ENCODE measurements around the gene TNFSF4. TPM values are rescaled to one million over a fixed set of nuclear protein-coding genes. Genes with fewer than 3 reads are reported as not detected.

TNFSF4 gene
- total RNA-seq, 1 donor from 2014 or later: 3.3 TPM

GRCh38 chr1:173173388-173173787, 33.7 kb downstream of the TNFSF4 start:
- peaks cover 2% of the 10 kb centered on the region for H3K4me1 Mint-ChIP-seq (ENCODE audit: low read depth, unreplicated experiment)
- H3K36me3 Mint-ChIP-seq (ENCODE audit: low read depth, unreplicated experiment): peaks cover 4% of the 10 kb centered on the region
- no peak overlapping the region for H3K27ac Mint-ChIP-seq (ENCODE audit: unreplicated experiment)
- H4K20me1 ChIP-seq (ENCODE audit: insufficient read depth, low read length): no peaks in the 10 kb centered on the region
- DNase-seq (ENCODE audit: low read depth): no peak
- H3K27me3 Mint-ChIP-seq (ENCODE audit: low read depth, unreplicated experiment): no peaks in the 10 kb centered on the region
- peaks cover 22% of the 10 kb centered on the region for H3K9me3 ChIP-seq (ENCODE audit: insufficient read depth, low read depth, low read length)
- H3K36me3 ChIP-seq (ENCODE audit: insufficient read depth, low read length): no peaks in the 10 kb centered on the region
- peaks cover 27% of the 10 kb centered on the region for H3K9me3 Mint-ChIP-seq (ENCODE audit: unreplicated experiment)
- TF ChIP-seq, protein P1, sequence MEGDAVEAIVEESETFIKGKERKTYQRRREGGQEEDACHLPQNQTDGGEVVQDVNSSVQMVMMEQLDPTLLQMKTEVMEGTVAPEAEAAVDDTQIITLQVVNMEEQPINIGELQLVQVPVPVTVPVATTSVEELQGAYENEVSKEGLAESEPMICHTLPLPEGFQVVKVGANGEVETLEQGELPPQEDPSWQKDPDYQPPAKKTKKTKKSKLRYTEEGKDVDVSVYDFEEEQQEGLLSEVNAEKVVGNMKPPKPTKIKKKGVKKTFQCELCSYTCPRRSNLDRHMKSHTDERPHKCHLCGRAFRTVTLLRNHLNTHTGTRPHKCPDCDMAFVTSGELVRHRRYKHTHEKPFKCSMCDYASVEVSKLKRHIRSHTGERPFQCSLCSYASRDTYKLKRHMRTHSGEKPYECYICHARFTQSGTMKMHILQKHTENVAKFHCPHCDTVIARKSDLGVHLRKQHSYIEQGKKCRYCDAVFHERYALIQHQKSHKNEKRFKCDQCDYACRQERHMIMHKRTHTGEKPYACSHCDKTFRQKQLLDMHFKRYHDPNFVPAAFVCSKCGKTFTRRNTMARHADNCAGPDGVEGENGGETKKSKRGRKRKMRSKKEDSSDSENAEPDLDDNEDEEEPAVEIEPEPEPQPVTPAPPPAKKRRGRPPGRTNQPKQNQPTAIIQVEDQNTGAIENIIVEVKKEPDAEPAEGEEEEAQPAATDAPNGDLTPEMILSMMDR (IDR thresholded peaks at IDR 0.05; ENCODE audit: insufficient read depth, low read depth, low read length): no peak
- TF ChIP-seq EZH2 (IDR thresholded peaks at IDR 0.05; ENCODE audit: insufficient read depth, low read length): no peak
- no peak for FAIRE-seq
- no peak overlapping the region for H3K4me3 ChIP-seq (ENCODE audit: insufficient read depth, low read depth, low read length)
- no peak overlapping the region for H2AFZ ChIP-seq (ENCODE audit: low read depth, low read length)
- no peaks in the 10 kb centered on the region for H3K27me3 ChIP-seq (ENCODE audit: insufficient read depth, low read length)
- no peak overlapping the region for H3K4me2 ChIP-seq (ENCODE audit: low read length)
- no peak overlapping the region for H3K27ac ChIP-seq (ENCODE audit: low read depth, low read length)
- no peak overlapping the region for H3K4me3 Mint-ChIP-seq (ENCODE audit: unreplicated experiment)
- H3K4me1 ChIP-seq (ENCODE audit: insufficient read depth, low read length): no peaks in the 10 kb centered on the region
- H3K9ac ChIP-seq (ENCODE audit: low read length): no peak overlapping the region
- H3K79me2 ChIP-seq (ENCODE audit: insufficient read depth, low read length): no peaks in the 10 kb centered on the region

- H3K27ac Mint-ChIP-seq (ENCODE audit: unreplicated experiment): no peak overlapping the region
- H3K9me3 Mint-ChIP-seq (ENCODE audit: unreplicated experiment): peaks cover 23% of the 10 kb centered on the region
- no peaks in the 10 kb centered on the region for H3K27me3 ChIP-seq (ENCODE audit: insufficient read depth, low read length)
- H3K4me1 Mint-ChIP-seq (ENCODE audit: low read depth, unreplicated experiment): peaks cover 2% of the 10 kb centered on the region
- no peaks in the 10 kb centered on the region for H4K20me1 ChIP-seq (ENCODE audit: insufficient read depth, low read length)
- H3K9me3 ChIP-seq (ENCODE audit: insufficient read depth, low read depth, low read length): peaks cover 22% of the 10 kb centered on the region
- H3K4me3 ChIP-seq (ENCODE audit: insufficient read depth, low read depth, low read length): no peak overlapping the region
- DNase-seq (ENCODE audit: low read depth) (no peak), FAIRE-seq (no peak)
- peaks cover 4% of the 10 kb centered on the region for H3K36me3 Mint-ChIP-seq (ENCODE audit: low read depth, unreplicated experiment)
- no peaks in the 10 kb centered on the region for H3K79me2 ChIP-seq (ENCODE audit: insufficient read depth, low read length)
- H3K36me3 ChIP-seq (ENCODE audit: insufficient read depth, low read length): no peaks in the 10 kb centered on the region
- H3K27ac ChIP-seq (ENCODE audit: low read depth, low read length): no peak overlapping the region
- no peaks in the 10 kb centered on the region for H3K27me3 Mint-ChIP-seq (ENCODE audit: low read depth, unreplicated experiment)
- H3K4me1 ChIP-seq (ENCODE audit: insufficient read depth, low read length): no peaks in the 10 kb centered on the region
- H3K9ac ChIP-seq (ENCODE audit: low read length): no peak overlapping the region
- H3K4me2 ChIP-seq (ENCODE audit: low read length): no peak overlapping the region
- no peak overlapping the region for H2AFZ ChIP-seq (ENCODE audit: low read depth, low read length)
- H3K4me3 Mint-ChIP-seq (ENCODE audit: unreplicated experiment): no peak overlapping the region
- no peak for TF ChIP-seq EZH2 (IDR thresholded peaks at IDR 0.05; ENCODE audit: insufficient read depth, low read length)
- TF ChIP-seq, protein P1 (IDR thresholded peaks at IDR 0.05; ENCODE audit: insufficient read depth, low read depth, low read length): no peak
Measured at GRCh38 chr1:173171152-173171551, 36.0 kb downstream of the TNFSF4 start.

- Histone ChIP-seq H3K9ac (ENCODE audit: low read length) (no peak overlapping the region), H3K27me3 (ENCODE audit: insufficient read depth, low read length) (no peaks in the 10 kb centered on the region), H3K9me3 (ENCODE audit: insufficient read depth, low read depth, low read length) (peaks cover 17% of the 10 kb centered on the region), H3K36me3 (ENCODE audit: insufficient read depth, low read length) (no peaks in the 10 kb centered on the region), H4K20me1 (ENCODE audit: insufficient read depth, low read length) (no peaks in the 10 kb centered on the region), H3K79me2 (ENCODE audit: insufficient read depth, low read length) (no peaks in the 10 kb centered on the region), H2AFZ (ENCODE audit: low read depth, low read length) (no peak overlapping the region), H3K27ac (ENCODE audit: low read depth, low read length) (no peak overlapping the region), H3K4me3 (ENCODE audit: insufficient read depth, low read depth, low read length) (no peak overlapping the region), H3K4me1 (ENCODE audit: insufficient read depth, low read length) (no peaks in the 10 kb centered on the region), H3K4me2 (ENCODE audit: low read length) (no peak overlapping the region)
- H3K36me3 Mint-ChIP-seq (ENCODE audit: low read depth, unreplicated experiment): peaks cover 4% of the 10 kb centered on the region
- H3K4me1 Mint-ChIP-seq (ENCODE audit: low read depth, unreplicated experiment): no peaks in the 10 kb centered on the region
- TF ChIP-seq EZH2 (IDR thresholded peaks at IDR 0.05; ENCODE audit: insufficient read depth, low read length): no peak
- H3K4me3 Mint-ChIP-seq (ENCODE audit: unreplicated experiment): no peak overlapping the region
- DNase-seq (ENCODE audit: low read depth) (peak; percentile 20), FAIRE-seq (no peak)
- no peak overlapping the region for H3K27ac Mint-ChIP-seq (ENCODE audit: unreplicated experiment)
- peaks cover 20% of the 10 kb centered on the region for H3K9me3 Mint-ChIP-seq (ENCODE audit: unreplicated experiment)
- no peaks in the 10 kb centered on the region for H3K27me3 Mint-ChIP-seq (ENCODE audit: low read depth, unreplicated experiment)
Measured at GRCh38 chr1:173168941-173169340, 38.2 kb downstream of the TNFSF4 start.
